ENCODE measurements around the gene TSEN2.
"Not testable (repeated sequence)": the region's sequence is repeated elsewhere in the genome, so short reads cannot be mapped to it uniquely, and the experiment has no call there.

TSEN2 gene

DNA sequence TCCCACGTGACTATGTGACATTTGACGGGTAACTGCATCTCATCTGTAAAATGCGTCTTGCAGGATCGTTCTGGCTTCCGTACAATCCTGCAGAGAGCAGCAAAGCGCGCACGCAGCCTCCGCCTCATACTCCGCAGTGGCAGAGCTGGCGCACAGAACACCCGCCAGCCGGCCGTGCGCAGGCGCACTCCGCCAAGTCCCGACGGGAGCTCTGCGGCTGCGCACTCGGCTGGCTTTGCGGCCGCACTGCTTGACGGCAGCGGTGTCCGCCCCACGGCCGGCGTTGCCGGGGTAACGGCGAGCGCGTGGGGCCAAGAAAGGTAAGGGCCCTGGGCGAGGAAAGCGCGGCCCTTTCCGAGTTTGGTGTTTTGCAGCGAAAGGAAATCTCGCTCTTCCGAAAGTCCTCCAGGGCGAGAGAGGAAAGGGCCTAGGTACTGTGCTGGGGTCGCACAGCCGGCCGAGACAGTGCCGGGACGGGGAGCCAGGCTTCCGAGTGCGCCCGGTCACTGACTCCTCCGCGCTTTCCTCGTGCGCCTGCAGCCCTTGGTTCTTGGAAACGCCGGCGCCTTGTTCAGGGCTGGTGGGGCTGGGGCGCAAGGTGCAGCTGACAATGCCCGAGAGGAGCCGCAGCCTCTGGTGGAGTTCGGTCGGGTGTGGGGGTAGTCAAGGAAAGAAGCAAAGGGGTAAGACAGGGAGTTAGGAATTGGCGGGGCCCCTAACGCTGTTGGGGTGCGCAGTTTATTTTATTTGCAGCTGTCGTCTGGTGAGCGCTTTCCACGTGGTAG lies at the start of gene TSEN2:
Gene TSEN2, plus strand, starts transcription at position 283 of the 785 bp plus-strand sequence. CDS start 5,321 bp downstream, outside the sequence.
- peak; percentile 95 to 96 for DNase-seq (ENCODE audit: low read depth in 1 of 2, low spot score in 1 of 2)

DNA sequence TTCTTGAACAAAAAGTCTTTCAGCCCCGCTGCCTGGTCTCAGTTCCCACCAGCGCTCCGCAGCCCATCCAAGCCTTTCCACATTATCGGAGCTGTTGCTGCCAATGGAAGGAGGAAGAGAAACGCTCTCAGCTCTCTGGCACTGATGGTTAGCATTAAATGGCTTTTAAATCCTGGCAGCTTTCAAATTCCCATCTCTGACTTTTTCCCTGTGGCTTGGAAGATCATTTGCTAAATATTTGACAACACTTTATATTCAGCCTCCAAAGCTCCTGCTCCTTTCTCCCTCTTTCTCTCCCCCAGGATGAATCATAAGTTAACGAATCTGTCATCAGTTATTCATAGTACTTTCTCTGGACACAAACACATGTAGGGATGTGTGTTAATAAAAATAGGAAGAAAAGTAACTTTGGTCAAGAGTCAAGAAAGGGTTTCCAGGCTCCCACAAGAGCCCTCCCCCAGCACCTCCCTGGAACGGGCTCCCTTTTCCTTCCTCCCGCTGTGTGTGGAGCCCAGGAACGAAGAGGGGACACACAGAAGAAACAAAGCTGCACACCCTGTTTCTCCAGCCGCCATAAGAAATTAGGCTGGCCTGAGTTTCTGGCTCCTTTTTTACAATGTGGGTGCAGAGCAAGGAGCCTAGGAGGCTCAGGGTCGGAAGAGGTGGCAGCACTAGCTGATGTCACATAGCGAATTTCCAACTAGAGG lies 47.6 kb upstream of the TSEN2 start:
- DNase-seq (ENCODE audit: low read depth in 1 of 2, low spot score in 1 of 2): no peak

DNA sequence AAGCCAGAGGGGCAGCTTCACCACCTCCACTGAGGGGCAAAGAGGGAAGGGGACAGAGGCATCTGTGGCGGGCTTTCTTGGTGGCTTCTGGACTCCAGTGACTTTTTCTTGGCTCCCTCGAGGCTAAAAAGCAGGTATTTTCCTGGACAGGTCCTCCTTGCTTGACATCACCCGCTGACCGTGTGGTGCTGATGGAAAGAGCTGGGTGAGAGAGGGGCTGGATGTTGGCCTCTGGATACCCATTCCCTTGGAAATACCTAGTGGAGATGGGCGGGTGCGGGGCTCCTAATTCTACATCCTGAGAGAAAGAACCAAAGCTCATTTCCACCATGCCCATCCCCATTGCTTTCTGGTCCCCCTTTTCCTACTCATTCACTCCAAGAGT lies 47.1 kb upstream of the TSEN2 start:
- DNase-seq (ENCODE audit: low read depth in 1 of 2, low spot score in 1 of 2): no peak

DNA sequence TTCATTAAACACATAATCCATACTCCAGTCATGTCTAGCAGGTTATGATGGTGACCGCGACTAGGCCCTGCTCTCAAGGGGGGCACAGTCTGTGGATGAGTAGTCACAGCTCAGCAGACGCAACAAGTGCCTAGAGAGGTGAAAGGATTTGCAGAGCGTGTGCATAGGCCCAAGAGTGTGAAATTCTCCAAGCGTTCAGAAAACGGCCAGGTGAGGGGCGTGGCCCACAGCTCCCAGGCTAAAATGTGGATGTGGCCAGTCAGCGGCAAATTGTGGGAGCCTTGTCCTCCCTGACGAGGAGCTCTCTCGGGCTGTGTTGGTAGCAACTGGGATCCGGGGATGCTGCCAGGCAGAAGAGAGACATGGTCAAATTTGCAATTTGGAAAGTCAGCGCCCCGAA lies 46.4 kb upstream of the TSEN2 start:
- no peak for DNase-seq (ENCODE audit: low read depth in 1 of 2, low spot score in 1 of 2)

DNA sequence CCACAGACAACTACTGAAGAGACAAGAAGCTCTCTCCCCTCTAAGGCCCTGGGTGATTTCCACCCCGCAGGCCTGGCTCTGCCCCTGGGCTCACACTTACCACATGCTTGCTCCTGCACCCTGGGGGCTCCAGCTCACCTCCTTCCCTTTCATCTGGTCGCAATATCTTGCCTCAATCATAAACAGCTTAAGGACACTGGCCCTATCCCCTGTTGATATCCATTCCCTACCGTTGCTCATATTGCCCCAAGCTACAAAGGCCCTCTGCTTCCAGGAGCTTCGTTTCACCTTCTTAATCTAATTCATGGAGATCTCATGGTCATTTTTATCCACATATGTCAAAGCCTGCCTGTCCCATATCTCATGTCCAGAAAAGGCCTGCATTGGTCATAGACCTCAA lies 46.0 kb upstream of the TSEN2 start:
- DNase-seq (ENCODE audit: low read depth in 1 of 2, low spot score in 1 of 2): no peak

DNA sequence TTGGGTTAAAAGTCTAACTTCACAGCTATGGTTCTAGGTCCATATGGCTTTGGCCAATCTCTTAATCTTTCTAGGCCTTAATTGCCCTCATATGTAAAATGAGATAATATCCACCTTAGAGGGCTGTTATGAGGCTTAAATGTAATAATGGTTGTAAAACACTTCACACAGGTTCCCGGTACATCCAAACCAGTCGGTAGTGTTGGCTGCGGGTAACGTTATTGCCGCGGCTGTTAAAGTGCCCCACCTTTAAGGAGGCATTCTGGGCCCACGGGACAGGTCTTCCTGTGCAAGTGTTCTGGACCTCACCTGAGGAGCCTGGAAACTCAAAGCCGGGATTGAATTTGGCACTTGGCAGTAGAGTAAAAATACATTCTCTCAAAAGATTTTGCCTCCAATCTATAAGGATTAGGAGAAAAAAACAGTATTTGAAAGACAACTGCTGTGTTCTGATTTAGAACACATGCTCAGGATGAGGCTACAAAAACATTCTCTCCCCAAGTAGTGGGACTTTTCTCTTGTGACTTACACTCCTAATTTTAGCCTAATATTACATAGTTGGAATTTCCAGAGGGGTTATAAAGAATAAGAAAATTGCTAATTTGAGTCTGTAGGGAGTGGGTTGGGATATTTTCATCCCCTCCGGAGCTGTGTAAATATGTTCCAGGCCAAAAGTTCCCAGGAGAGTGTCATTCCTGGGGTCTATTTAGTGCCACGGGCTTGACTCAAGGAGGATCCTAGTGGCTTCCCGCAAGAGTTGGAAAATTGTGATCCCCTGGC lies 44.9 kb upstream of the TSEN2 start:
- DNase-seq (ENCODE audit: low read depth in 1 of 2, low spot score in 1 of 2): no peak

DNA sequence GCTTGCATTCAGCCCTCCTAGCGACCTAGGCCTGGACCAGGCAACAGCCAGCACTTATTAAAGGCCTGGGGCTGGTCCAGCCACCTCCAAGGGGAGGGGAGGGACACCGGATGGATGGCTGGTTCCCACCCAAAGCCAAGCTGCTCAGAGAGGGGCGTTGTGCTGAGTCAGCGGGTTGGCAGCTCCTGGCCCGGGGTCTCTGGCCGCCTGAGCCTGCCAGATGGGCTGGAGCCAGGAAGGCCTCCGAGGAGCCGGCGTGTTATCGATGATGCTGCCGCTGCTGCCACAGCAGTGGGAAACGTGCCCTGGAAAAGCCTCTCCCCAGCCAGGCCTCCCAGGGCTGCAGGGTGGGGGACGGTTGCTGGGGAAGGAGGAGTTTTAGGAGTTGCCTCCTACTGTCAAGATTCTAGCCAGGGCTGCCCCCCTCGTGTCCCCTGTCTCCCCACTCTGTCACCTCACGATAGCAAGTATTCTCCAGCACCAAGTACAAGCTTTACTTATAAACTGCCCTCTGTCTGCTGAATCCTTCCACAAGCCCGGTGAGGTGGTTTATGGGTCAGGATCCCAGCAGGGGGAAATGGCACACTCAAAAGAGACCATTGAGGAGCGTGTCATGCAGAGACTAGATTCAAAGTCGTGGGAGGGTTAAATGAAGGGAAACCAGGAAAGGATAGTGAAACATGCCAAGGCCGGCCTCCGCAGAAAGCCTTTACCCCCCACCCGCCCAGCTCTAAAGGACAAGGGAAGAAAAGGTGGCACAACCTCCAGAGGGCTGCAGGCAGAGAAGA lies 43.2 kb upstream of the TSEN2 start:
- DNase-seq (ENCODE audit: low read depth in 1 of 2, low spot score in 1 of 2): no peak

DNA sequence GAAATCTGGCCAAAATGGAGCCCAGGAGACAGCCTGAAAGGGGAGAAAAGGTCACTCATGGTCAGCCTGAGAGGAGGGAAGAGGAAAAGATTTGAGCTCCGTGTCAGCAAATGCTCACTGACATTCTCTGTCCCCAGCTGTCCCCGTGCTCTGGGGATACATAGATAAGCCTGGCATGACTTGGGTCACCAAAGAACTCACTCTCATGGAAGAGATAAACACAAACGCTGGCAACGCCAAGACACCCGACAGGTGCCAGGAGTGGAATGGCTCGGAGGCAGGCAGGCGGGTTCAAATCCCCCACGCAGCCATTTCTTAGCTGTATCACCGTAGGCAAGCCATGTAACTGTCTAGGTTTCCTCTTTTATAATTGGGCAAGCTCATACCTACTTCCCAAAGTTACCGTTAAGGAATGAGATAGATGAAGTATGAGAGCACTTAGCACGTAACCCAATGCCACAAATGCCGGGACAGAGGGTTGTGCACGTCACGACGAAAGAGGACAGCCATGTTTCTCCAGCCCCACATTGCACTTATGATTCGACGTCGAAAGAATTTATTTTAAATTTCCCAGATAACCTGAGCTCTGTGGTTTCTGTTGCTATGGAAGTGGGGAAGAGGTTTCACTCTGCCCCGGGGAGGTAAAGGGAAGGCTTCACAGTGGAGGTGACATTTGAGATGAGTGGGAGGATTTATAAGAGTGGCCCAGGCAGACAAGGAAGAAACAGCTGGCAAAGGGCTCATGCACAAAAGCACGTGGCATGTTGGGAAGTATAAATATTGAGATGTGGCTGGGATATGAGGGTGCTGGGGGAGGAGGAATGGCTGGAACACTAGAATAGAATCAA lies 41.4 kb upstream of the TSEN2 start:
- no peak for DNase-seq (ENCODE audit: low read depth in 1 of 2, low spot score in 1 of 2)

DNA sequence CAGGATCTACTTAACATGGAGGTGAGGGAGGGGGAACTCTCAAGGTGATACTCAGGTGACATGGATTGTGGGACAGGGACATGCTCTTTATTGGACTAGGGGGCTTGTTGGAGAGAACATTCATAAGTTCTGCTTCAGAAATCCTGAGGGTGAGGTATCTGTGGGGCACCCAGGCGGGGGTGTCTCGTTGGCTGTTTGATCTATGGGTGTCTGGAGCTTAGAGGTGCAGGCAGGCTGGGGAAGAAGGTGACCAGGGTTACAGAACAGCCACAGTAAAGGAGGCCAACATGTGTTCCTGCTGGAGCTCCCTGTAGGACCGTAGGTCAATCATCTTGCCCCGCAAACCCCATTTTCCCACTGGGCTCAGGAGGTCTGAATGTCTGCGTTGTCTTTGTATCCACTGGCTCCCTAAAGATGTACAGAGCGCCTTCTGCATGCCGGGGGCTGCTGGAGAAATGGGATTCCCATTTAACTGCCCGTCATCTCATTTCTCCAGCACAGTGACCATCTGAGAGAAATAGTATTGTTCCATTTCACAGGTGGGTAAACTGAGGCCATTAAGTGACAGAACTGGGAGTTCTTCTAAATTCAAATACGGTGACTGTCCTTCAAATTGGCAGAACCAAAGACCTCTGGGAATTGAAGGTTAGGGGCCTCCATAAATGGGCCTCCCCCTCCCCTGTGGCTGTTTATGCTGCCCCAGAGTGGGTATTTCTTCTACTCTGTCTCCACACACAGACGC lies 40.3 kb upstream of the TSEN2 start:
- no peak for DNase-seq (ENCODE audit: low read depth in 1 of 2, low spot score in 1 of 2)

DNA sequence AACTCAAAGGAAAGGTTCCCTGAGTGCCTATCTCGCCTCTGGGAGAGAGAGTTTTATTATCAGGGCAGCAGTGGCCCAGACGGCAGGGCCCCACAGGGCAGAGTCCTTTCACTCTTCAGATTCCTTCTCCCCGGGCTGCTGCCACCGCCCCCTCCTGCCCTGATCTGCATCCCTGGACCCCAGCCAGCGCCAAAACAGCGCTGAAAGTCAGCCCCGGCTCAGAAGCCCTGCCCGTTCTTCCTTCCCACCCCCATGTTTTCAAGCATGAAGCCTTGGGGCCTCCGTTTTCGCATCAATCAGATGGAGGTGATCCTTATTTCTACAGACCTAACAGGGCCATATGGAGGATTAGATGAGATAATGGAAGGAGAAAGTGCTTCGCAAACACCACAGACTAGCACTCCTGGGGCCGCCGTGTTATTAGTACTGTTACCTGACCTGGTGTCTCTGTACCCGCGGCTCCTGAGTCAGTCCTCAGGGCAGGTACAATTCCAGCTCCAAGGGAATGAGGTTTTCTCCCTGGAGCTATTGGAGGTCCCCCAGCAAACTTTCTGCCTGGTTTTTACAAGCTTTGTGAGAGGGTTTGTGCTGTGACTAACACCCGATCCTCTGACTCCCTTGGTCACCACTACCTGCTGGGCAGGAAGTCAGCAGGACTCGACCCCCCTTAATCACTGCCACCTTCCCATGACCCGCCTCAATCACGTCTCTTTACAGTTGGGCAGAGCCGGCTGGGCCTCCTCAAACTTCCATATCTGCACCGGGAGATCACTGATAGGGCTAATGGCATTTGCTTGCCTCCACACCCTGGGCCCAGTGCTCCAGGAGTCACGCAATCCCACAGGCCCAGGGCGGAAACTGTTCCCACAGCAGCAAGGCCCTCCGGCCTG lies 39.5 kb upstream of the TSEN2 start:
- DNase-seq (ENCODE audit: low read depth in 1 of 2, low spot score in 1 of 2): no peak

DNA sequence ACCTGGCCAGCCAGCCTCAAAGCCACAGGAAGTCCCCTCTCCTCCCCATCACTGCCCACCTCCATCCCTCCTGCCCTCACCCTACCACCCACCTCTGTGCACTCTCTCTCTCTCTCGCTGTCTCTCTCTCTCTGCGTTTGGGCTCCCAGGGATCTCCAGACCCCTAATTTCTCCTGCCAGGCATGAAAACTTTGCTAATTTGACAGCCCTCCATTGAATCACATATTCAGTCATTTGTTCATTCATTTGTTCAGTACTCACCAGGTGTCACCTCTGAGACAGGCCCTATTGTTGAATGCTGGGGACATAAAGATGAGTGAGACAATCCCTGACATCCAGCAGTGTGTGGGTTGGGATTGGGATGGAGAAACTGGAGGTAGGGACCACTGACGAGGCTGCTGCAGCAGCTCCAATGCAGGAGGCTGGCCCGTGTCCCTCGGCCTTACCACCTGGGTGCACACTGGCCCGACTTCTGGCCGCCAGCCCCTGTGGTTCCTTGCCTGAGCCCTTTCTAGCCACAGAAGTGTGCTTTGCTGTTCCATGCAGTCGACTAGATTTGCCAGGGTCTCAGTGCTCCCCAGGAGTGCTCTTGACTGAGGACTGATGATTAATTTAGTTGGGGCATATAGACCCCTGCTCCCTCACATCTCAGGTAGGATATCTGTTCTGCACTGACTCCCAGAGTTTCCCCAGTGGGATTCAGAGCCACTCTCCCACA lies 38.6 kb upstream of the TSEN2 start:
- DNase-seq (ENCODE audit: low read depth in 1 of 2, low spot score in 1 of 2): no peak

DNA sequence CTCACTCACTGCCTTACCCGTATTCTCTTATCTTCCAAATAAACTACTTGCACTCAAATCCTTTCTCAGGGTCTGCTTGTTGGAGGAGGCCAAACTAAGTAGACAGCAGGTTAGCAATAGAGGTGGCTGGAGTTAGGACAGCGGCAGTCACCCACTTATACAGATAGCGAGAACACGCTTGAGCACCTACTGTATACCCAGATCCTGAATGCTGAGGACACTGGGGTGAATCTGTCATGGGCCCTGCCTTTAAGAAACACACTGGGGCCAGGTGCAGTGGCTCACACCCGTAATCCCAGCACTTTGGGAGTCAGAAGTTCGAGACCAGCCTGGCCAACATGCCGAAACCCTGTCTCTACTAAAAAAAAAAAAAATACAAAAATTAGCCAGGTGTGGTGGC lies 38.0 kb upstream of the TSEN2 start:
- no peak for DNase-seq (ENCODE audit: low read depth in 1 of 2, low spot score in 1 of 2)

DNA sequence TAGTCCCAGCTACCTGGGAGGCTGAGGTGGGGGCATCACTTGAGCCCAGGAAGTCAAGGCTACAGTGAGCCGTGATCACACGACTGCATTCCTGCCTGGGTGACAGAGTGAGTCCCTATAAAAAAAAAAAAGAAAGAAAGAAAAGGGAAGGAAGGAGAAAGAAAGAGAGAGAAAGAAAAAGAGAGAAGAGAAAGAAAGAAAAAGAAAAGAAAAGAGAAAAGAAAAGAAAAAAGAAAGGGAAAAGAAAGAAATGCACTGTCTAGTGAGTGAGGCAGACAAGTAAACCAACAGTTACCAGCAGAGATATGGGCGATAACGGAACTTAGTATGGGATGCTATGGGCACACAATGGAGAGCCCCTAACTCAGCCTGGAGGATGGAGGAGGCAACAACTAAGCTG lies 37.2 kb upstream of the TSEN2 start:
- no peak for DNase-seq (ENCODE audit: low read depth in 1 of 2, low spot score in 1 of 2)

DNA sequence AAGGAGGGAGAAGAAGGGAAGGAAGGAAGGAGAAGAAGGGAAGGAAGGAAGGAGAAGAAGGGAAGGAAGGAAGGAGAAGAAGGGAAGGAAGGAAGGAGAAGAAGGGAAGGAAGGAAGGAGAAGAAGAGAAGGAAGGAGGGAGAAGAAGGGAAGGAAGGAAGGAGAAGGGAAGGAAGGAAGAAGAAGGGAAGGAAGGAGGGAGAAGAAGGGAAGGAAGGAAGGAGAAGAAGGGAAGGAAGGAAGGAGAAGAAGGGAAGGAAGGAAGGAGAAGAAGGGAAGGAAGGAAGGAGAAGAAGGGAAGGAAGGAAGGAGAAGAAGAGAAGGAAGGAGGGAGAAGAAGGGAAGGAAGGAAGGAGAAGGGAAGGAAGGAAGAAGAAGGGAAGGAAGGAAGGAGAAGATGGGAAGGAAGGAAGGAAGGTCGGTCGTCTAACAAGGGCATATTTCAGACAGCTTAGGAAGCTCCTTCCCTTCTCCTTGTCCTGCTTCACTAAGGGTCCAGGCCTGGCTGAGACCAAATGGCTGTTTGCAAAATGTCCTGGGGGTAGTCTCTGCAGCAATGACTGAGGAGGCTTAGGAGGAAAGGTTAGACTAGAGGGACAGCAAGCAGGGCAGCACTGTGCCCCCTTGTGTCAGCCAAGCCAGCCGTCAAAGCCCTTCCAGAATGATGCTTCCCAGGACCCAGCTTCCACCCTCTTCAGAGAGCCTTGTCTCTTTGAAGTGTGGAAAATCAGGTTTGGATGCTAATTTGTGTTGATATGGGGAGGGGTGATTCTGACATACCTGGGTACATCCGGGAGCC lies 35.7 kb upstream of the TSEN2 start:
- not testable (repeated sequence) for DNase-seq (ENCODE audit: low read depth in 1 of 2, low spot score in 1 of 2)

DNA sequence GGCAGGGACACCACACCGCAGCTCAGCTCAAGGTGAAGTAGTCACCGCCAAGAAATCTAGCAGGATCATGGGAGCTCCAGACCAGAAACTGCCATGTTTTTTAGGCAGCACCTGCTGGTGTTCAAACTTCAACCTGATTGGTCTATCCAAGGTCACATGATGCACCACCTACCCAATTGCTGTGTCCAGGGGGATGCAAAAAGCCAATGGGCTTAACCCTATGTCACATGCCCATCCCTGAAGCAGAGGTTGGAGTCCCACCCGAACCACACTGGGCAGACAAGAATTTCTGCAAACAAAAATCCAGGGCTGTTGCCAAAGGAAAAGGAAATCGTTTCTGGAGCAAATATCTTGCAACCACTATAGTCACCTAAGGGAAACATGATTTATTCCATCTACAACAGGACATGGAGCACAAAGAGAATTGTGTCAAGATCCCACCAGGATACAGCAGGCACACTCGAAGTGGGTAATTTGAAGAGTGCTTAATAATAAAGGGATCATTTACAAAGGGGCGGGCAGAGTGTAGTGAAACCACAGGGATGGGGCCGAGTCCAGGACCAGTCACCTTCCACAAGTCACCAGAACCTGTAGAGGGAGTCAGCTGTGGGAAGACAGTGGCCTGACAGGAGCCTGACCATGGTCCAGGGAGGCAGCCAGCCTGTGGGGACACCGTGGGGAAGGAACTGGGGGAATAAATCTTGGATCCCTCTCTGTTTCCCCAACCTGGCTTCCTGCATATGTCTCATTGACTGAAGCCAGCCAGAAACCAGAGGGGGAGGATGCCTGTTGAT lies 34.2 kb upstream of the TSEN2 start:
- DNase-seq (ENCODE audit: low read depth in 1 of 2, low spot score in 1 of 2): no peak

DNA sequence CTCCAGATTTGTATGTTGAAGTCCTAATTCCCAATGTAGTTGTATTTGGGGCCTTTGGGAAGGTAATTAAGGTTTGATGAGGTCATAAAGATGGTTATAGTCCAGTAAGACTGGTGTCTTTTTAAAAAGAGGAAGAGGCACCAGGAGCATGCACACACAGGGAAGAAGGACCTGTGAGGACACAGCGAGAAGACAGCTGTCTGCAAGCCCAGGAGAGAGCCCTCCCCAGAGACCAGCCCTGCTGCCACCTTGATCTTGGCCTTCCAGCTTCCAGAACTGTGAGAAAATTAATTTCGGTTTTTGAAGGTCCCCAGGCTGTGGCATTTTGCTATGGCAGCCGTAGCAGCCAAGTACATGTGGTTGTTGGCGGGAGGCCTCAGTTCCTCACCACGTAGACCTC lies 32.8 kb upstream of the TSEN2 start:
- no peak for DNase-seq (ENCODE audit: low read depth in 1 of 2, low spot score in 1 of 2)
